Peyer's patch (tissue), 4 donors: ENCODE data around the gene DPCD. TPM values are rescaled to one million over a fixed set of nuclear protein-coding genes. Genes with fewer than 3 reads are reported as not detected.

Source experiments
- DNase-seq, 3 donors: peaks; one replicate each; pipeline ENCODE4 v3.0.0-alpha.2; 2017 to 2019
- H3K27ac ChIP-seq, 4 donors: fragments of 200-600 bp; sonication (generic); one replicate each; pipeline ENCODE4 v1.5.1; 2016 to 2019
- H3K27me3 ChIP-seq, 2 donors: fragments of 200-600 bp; sonication (generic); one replicate each; pipeline ENCODE4 v1.5.1; 2019
- H3K36me3 ChIP-seq, 3 donors: fragments of 200-600 bp; sonication (generic); one replicate each; pipeline ENCODE4 v1.5.1; 2016 to 2019
- H3K4me1 ChIP-seq, 4 donors: fragments of 200-600 bp; sonication (generic); one replicate each; pipeline ENCODE4 v1.5.1; 2016 to 2019
- H3K4me3 ChIP-seq, 4 donors: fragments of 200-600 bp; sonication (generic); 1 replicate in 3 of 4; 2 replicates in 1 of 4; pipeline ENCODE4 v1.5.1; 2016 to 2019; ENCODE audit warnings: mild to moderate bottlenecking in 1 of 4
- H3K9me3 ChIP-seq, 4 donors: fragments of 200-600 bp; sonication (generic); one replicate each; pipeline ENCODE4 v1.5.1; 2016 to 2019; ENCODE audit warnings: mild to moderate bottlenecking in 1 of 4
- POLR2A ChIP-seq, 2 donors: fragments of 450-650 bp; IDR thresholded peaks; one replicate each; pipeline ENCODE4 v1.5.1; 2017; ENCODE audit warnings: antibody characterized with exemption in 2 of 2, mild to moderate bottlenecking in 2 of 2, moderate library complexity in 2 of 2
- total RNA-seq, 4 donors: library from RNA; depleted of rRNA; stranded (reverse); fragments of >200 nt; gene quantifications; one replicate each; pipeline ENCODE4 v1.1.0, GENCODE V29; 2016
- TF ChIP-seq, protein P1 (sequence below), 6 experiments: fragments of 450-650 bp in 4 of 6; fragments of 200-600 bp in 2 of 6; sonication (generic) in 1 of 6; IDR thresholded peaks; one replicate each; pipeline ENCODE4 v1.5.1; 2017 to 2019; ENCODE audit warnings: antibody characterized with exemption in 6 of 6, mild to moderate bottlenecking in 3 of 6, moderate library complexity in 1 of 6

DPCD gene
- total RNA-seq, 4 donors from 2014 or later, result 2.3 to 14.0 (median 8.5) TPM

- H3K27me3 ChIP-seq, result no peaks in the 10 kb centered on the region
- H3K4me3 ChIP-seq, result no peak overlapping the region
- peaks cover 0 to 29% (median 0%) of the 10 kb centered on the region in 3 donors for H3K36me3 ChIP-seq
- no peak overlapping the region for H3K27ac ChIP-seq
- DNase-seq, result no peak
- H3K9me3 ChIP-seq, result peaks cover 0 to 7% (median 0%) of the 10 kb centered on the region in 4 donors
- TF ChIP-seq, protein P1, sequence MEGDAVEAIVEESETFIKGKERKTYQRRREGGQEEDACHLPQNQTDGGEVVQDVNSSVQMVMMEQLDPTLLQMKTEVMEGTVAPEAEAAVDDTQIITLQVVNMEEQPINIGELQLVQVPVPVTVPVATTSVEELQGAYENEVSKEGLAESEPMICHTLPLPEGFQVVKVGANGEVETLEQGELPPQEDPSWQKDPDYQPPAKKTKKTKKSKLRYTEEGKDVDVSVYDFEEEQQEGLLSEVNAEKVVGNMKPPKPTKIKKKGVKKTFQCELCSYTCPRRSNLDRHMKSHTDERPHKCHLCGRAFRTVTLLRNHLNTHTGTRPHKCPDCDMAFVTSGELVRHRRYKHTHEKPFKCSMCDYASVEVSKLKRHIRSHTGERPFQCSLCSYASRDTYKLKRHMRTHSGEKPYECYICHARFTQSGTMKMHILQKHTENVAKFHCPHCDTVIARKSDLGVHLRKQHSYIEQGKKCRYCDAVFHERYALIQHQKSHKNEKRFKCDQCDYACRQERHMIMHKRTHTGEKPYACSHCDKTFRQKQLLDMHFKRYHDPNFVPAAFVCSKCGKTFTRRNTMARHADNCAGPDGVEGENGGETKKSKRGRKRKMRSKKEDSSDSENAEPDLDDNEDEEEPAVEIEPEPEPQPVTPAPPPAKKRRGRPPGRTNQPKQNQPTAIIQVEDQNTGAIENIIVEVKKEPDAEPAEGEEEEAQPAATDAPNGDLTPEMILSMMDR (IDR thresholded peaks at IDR 0.05), result no peak
- TF ChIP-seq POLR2A (IDR thresholded peaks at IDR 0.05), result no peak
- H3K4me1 ChIP-seq, result no peaks in the 10 kb centered on the region
These were observed 10.8 kb upstream of the DPCD start for GRCh38 chr10:101577121-101577871.

GRCh38 chr10:101578192-101578591 lies 9.9 kb upstream of the DPCD start:
- no peak for TF ChIP-seq POLR2A (IDR thresholded peaks at IDR 0.05)
- TF ChIP-seq, protein P1 (IDR thresholded peaks at IDR 0.05), result no peak
- H3K4me3 ChIP-seq, result no peak overlapping the region

DNA sequence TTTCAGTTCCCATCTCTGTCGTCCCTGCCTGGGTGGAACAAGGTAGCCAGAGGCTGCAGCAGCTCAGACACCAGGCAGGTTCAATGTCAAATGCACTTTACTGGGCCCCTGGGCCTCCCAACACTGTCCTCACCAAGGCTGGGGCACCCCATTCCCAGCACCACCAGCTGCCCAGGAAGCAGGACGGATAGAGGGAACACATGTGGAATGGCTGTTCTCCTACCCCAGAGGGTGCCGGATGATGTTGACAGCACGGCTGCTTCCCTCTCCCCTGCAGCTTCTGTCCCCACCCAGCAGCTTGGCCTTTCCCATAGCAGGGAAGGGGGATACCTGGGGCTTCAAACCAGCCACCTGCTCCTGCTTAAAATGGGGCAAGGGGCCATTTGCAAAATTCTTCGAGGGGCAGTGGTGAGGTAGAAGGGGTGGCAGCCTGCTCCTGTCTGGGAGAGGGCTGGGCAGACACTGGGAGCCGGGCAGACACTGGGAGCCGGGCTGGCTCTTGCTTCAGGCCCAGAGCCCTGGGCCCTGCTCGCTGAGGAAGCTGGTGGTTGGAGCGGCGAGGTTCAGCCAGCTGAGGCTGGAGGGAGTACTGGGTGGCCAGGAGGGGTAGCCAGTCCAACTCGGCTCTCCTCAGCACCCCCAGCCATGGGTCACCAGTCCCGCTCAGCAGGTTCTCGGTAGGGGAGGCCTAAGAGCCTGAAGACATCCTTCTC lies 9.2 kb upstream of the DPCD start:
- Histone ChIP-seq H3K4me3 (no peak overlapping the region), H3K4me1 (no peaks in the 10 kb centered on the region), H3K9me3 (no peaks in the 10 kb centered on the region), H3K27ac (no peak overlapping the region), H3K27me3 (no peaks in the 10 kb centered on the region), H3K36me3 (peaks cover 0 to 44% (median 0%) of the 10 kb centered on the region in 3 donors)
- TF ChIP-seq POLR2A (IDR thresholded peaks at IDR 0.05), result no peak
- TF ChIP-seq, protein P1 (IDR thresholded peaks at IDR 0.05), result no peak
- no peak for DNase-seq

More at GRCh38 chr10:101578192-101578591, 9.9 kb upstream of the DPCD start:
- no peaks in the 10 kb centered on the region for H3K27me3 ChIP-seq
- DNase-seq, result no peak
- H3K9me3 ChIP-seq, result peaks cover 0 to 2% (median 0%) of the 10 kb centered on the region in 4 donors
- no peaks in the 10 kb centered on the region for H3K4me1 ChIP-seq
- no peak overlapping the region for H3K27ac ChIP-seq
- H3K36me3 ChIP-seq, result peaks cover 0 to 38% (median 0%) of the 10 kb centered on the region in 3 donors

DNA sequence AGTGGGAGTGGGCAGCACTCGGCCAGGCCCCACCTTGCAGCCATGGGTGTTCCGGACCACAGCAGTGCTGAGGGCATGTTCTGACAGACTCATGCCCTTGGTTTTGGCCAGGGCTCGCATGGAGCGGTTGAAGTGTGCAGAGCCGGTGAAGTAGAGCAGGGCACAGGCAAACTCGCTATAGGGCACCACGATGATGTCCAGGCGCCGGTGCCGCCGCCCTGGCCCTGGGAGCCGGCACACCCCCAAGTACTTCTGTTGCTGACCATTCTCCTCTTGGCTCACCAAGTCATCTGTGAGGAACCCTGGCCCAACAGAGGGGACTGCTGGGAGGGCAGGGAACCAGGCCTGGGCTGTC lies 8.6 kb upstream of the DPCD start:
- Histone ChIP-seq H3K9me3 (no peaks in the 10 kb centered on the region), H3K4me3 (no peak overlapping the region), H3K4me1 (no peaks in the 10 kb centered on the region), H3K27me3 (no peaks in the 10 kb centered on the region), H3K36me3 (peaks cover 0 to 46% (median 0%) of the 10 kb centered on the region in 3 donors), H3K27ac (no peak overlapping the region)
- no peak for DNase-seq
- no peak for TF ChIP-seq POLR2A (IDR thresholded peaks at IDR 0.05)
- TF ChIP-seq, protein P1 (IDR thresholded peaks at IDR 0.05), result no peak

GRCh38 chr10:101580486-101581399 lies 7.4 kb upstream of the DPCD start:
- Histone ChIP-seq H3K9me3 (no peaks in the 10 kb centered on the region), H3K4me1 (no peaks in the 10 kb centered on the region), H3K27ac (no peak overlapping the region), H3K27me3 (no peaks in the 10 kb centered on the region), H3K36me3 (peaks cover 0 to 49% (median 0%) of the 10 kb centered on the region in 3 donors), H3K4me3 (no peak overlapping the region)
- DNase-seq, result no peak
- TF ChIP-seq POLR2A (IDR thresholded peaks at IDR 0.05), result no peak
- TF ChIP-seq, protein P1 (IDR thresholded peaks at IDR 0.05), result no peak
